K562 (cell line): ENCODE data around the gene WBP1L. TPM values are rescaled to one million over a fixed set of nuclear protein-coding genes. Genes with fewer than 3 reads are reported as not detected.

Experiments
- CTCF ChIP-seq, 3 experiments: IDR thresholded peaks in 2 of 3; conservative IDR thresholded peaks in 1 of 3; 2 replicates each; pipeline ENCODE4 v1.5.1; 2011 to 2012; ENCODE audit warnings: low read length in 3 of 3, mild to moderate bottlenecking in 3 of 3, control low read depth in 2 of 3, improper control_type of control experiment in 1 of 3, inconsistent platforms in 1 of 3, low read depth in 1 of 3, mixed read lengths in 1 of 3, moderate library complexity in 1 of 3; ENCODE audit not compliant: insufficient read depth in 2 of 3
- EP400 ChIP-seq: fragments of 450-650 bp; IDR thresholded peaks from 2 replicates; pipeline ENCODE4 v1.6.1; 2017; ENCODE audit warnings: antibody characterized with exemption, mild to moderate bottlenecking, moderate library complexity
- ESRRB ChIP-seq: fragments of 250-450 bp; sonication (Bioruptor Pico); IDR thresholded peaks from 2 replicates; pipeline ENCODE4 v1.5.0; 2020; ENCODE audit warnings: mild to moderate bottlenecking, moderate library complexity, borderline replicate concordance
- HNRNPL ChIP-seq: fragments of 200-400 bp; formaldehyde crosslinking; IDR thresholded peaks from 2 replicates; pipeline ENCODE4 v1.6.1; 2017; ENCODE audit warnings: low read depth, mild to moderate bottlenecking, low read length
- HSF4 ChIP-seq: fragments of 250-450 bp; sonication (Bioruptor Pico); IDR thresholded peaks from 2 replicates; pipeline ENCODE4 v2.1.2; 2022; ENCODE audit warnings: mild to moderate bottlenecking, moderate library complexity, borderline replicate concordance
- NFRKB ChIP-seq: fragments of 450-650 bp; IDR thresholded peaks from 2 replicates; pipeline ENCODE4 v1.6.1; 2016; ENCODE audit warnings: low read depth
- POLR2G ChIP-seq: fragments of 200-400 bp; formaldehyde crosslinking; IDR thresholded peaks from 2 replicates; pipeline ENCODE4 v1.6.1; 2017; ENCODE audit warnings: low read depth, mild to moderate bottlenecking, antibody characterized with exemption, low read length, moderate library complexity
- RAD21 ChIP-seq, 2 experiments: fragments of 250-450 bp in 1 of 2; fragments of 450-650 bp in 1 of 2; sonication (Bioruptor Pico) in 1 of 2; formaldehyde crosslinking in 1 of 2; IDR thresholded peaks in 1 of 2; conservative IDR thresholded peaks in 1 of 2; 2 replicates each; pipeline versions ENCODE4 v1.4.0 to v1.8.0; 2020 to 2022; ENCODE audit warnings: mild to moderate bottlenecking in 2 of 2, moderate library complexity in 1 of 2
- RNF2 ChIP-seq: sonication (generic); IDR thresholded peaks from 2 replicates; pipeline ENCODE4 v1.6.1; 2016
- SAFB2 ChIP-seq: fragments of 200-400 bp; formaldehyde crosslinking; IDR thresholded peaks from 2 replicates; pipeline ENCODE4 v1.6.1; 2018; ENCODE audit warnings: borderline replicate concordance, low read length, low read depth, moderate library complexity; ENCODE audit not compliant: severe bottlenecking
- SETDB1 ChIP-seq: IDR thresholded peaks from one replicate; pipeline ENCODE4 v1.6.1; 2012; ENCODE audit warnings: low read length, control low read depth, inconsistent platforms
- SIN3A ChIP-seq, 2 experiments: fragments of 150-350 bp in 1 of 2; IDR thresholded peaks; 2 replicates each; pipeline ENCODE4 v1.6.1; 2011 to 2016; ENCODE audit warnings: borderline replicate concordance in 2 of 2, low read depth in 2 of 2, low read length in 2 of 2, mild to moderate bottlenecking in 2 of 2, moderate library complexity in 2 of 2; ENCODE audit not compliant: control insufficient read depth in 1 of 2
- SNIP1 ChIP-seq: fragments of 450-650 bp; IDR thresholded peaks from 2 replicates; pipeline ENCODE4 v1.7.1; 2017; ENCODE audit warnings: low read depth, mild to moderate bottlenecking
- SNRNP70 ChIP-seq: fragments of 200-400 bp; formaldehyde crosslinking; optimal IDR thresholded peaks from 2 replicates; pipeline ENCODE3; 2017; ENCODE audit warnings: low read depth, low read length
- TAF9B ChIP-seq: fragments of 450-650 bp; IDR thresholded peaks from 2 replicates; pipeline ENCODE4 v1.6.1; 2018; ENCODE audit warnings: mild to moderate bottlenecking; ENCODE audit not compliant: partially characterized antibody
- TEAD4 ChIP-seq, 2 experiments: sonication (generic) in 1 of 2; formaldehyde crosslinking in 1 of 2; IDR thresholded peaks; 2 replicates each; pipeline versions ENCODE4 v1.6.1 to v1.8.0; 2012 to 2022; ENCODE audit warnings: borderline replicate concordance in 1 of 2, inconsistent platforms in 1 of 2, low read length in 1 of 2, mild to moderate bottlenecking in 1 of 2, missing genetic modification reagents in 1 of 2
- ZBTB43 ChIP-seq: sonication (generic); formaldehyde crosslinking; IDR thresholded peaks from 2 replicates; pipeline ENCODE4 v1.8.0; 2023; ENCODE audit warnings: mild to moderate bottlenecking, missing genetic modification reagents
- ZC3H11A ChIP-seq: IDR thresholded peaks from 2 replicates; pipeline ENCODE4 v1.6.1; 2012; ENCODE audit warnings: low read depth, low read length, improper control_type of control experiment
- ZKSCAN8 ChIP-seq: fragments of 200-800 bp; sonication (Bioruptor generic); IDR thresholded peaks from 2 replicates; pipeline ENCODE4 v1.6.1; 2016; ENCODE audit warnings: missing genetic modification characterization, missing compliant biosample characterization
- ZNF212 ChIP-seq: fragments of 450-650 bp; formaldehyde crosslinking; IDR thresholded peaks from 2 replicates; pipeline ENCODE4 v1.4.0; 2020; ENCODE audit warnings: mild to moderate bottlenecking
- ZNF431 ChIP-seq: sonication (generic); formaldehyde crosslinking; IDR thresholded peaks from 2 replicates; pipeline ENCODE4 v1.8.0; 2022; ENCODE audit warnings: mild to moderate bottlenecking, missing genetic modification reagents
- ZNF436 ChIP-seq: fragments of 250-450, 450-650 bp; sonication (Bioruptor Pico); formaldehyde crosslinking; IDR thresholded peaks from 2 replicates; pipeline ENCODE4 v1.7.0; 2020; ENCODE audit warnings: mild to moderate bottlenecking
- polyA plus RNA-seq, 8 experiments: library from polyadenylated mRNA; depleted of rRNA in 4 of 8; stranded (reverse) in 5 of 8; unstranded in 3 of 8; fragments of >200 nt; fragmentation: Nextera tagmentation in 2 of 8; fragmentation: Illumina TruSeq in 1 of 8; extraction: Ambion mirVana in 2 of 8; extraction: Trizol in 1 of 8; gene quantifications; 2 replicates each; pipeline versions ENCODE4 v1.2.1 to v1.2.3, GENCODE V29; 2011 to 2014; ENCODE audit warnings: inconsistent platforms in 1 of 8, missing spikeins in 1 of 8
- total RNA-seq, 7 experiments: library from RNA; depleted of rRNA in 6 of 7; stranded (reverse); fragments of >200 nt in 6 of 7; fragmentation: Illumina TruSeq in 2 of 7; extraction: Trizol in 2 of 7; gene quantifications; 2 replicates each; pipeline versions ENCODE4 v1.2.1 to v1.2.3, GENCODE V29; 2011 to 2021; ENCODE audit warnings: low replicate concordance in 1 of 7
- TF ChIP-seq, protein P1 (sequence below): fragments of 200-800 bp; sonication (Bioruptor generic); IDR thresholded peaks from 2 replicates; pipeline ENCODE4 v1.6.1; 2017; ENCODE audit warnings: missing genetic modification characterization, missing compliant biosample characterization

The WBP1L gene
- total and polyA plus RNA-seq, 9 of the 15 experiments (the other 6 are each of a cell fraction or from before 2014, with no cell fraction given) = 3.2 to 14.4 (median 11.3) TPM

DNA sequence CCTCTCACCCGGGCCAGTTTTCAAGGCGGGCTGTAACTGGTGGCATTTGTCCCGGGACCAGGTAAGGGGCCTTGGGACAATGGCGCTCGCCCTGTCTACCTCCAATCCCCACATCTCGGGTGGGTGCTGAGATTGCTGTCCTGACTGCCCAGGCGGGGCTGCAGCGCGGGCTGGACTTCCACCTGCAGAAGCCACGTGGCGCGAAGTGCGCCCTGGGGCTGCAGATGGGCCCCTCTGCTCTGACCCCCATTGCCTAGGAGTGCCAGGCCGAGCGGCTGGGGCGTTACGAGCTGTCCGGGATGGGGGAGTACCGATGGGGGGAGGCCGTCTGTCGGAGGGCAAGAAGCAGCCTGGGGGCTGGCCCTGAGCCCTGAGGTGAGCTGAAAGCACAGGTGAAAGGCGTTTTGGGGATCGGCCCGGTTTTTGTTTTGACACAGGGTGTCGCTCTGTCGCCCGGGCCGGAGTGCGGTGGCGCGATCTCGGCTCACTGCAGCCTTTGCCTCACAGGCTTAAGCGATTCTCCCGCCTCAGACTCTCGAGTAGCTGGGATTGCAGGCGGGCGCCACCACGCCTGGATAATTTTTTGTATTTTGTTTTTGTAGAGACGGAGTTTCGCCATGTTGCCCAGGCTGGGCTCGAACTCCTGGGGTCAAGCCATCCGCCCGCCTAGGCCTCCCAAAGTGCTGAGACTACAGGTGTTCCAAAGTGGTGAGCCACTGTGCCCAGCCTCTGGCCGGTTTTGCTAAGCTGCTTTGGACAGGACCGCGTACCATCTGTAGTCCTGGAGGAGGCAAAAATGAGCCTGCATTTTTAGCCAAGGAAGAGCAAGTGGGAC lies 28.9 kb upstream of the WBP1L start, which contains the start of gene SFXN2 (continued):
- peak in 1 of 2 experiments; percentile 11; a peak in 1 of 4 replicates for TF ChIP-seq RAD21 (CRISPR knock-in tag; conservative IDR thresholded peaks at IDR 0.05 in 1 of 2, IDR thresholded peaks at IDR 0.05 in 1 of 2)
- no peak for TF ChIP-seq ZBTB43
- peak; percentile 92 for TF ChIP-seq EP400
- TF ChIP-seq HNRNPL = no peak
- TF ChIP-seq SIN3A (IDR thresholded peaks at IDR 0.05; ENCODE audit: borderline replicate concordance in 2 of 2, control insufficient read depth in 1 of 2, low read depth in 2 of 2, low read length in 2 of 2) = peak; percentile 84 to 89
- TF ChIP-seq ZKSCAN8 (CRISPR knock-in tag) = no peak
- TF ChIP-seq TEAD4 (IDR thresholded peaks at IDR 0.05; ENCODE audit: low read length) = no peak
- no peak for TF ChIP-seq TEAD4 (CRISPR knock-in tag; IDR thresholded peaks at IDR 0.05; ENCODE audit: borderline replicate concordance)
- TF ChIP-seq POLR2G = peak; percentile 78
- TF ChIP-seq, protein P1, sequence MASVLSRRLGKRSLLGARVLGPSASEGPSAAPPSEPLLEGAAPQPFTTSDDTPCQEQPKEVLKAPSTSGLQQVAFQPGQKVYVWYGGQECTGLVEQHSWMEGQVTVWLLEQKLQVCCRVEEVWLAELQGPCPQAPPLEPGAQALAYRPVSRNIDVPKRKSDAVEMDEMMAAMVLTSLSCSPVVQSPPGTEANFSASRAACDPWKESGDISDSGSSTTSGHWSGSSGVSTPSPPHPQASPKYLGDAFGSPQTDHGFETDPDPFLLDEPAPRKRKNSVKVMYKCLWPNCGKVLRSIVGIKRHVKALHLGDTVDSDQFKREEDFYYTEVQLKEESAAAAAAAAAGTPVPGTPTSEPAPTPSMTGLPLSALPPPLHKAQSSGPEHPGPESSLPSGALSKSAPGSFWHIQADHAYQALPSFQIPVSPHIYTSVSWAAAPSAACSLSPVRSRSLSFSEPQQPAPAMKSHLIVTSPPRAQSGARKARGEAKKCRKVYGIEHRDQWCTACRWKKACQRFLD (CRISPR knock-in tag) = 0 out of 2 replicates have a peak, but pooled peaks have one; percentile 29
- TF ChIP-seq TAF9B = peak; percentile 59
- TF ChIP-seq CTCF (IDR thresholded peaks at IDR 0.05 in 2 of 3, conservative IDR thresholded peaks at IDR 0.05 in 1 of 3; ENCODE audit: insufficient read depth in 2 of 3, low read depth in 1 of 3, low read length in 3 of 3) = peak; percentile 13 to 21 (median 17); a peak in 1 of 6 replicates
- TF ChIP-seq RNF2 = peak; percentile 31; the same call in 1 of the 2 replicates
- no peak for TF ChIP-seq HSF4 (CRISPR knock-in tag)
- TF ChIP-seq ZNF431 = no peak
- no peak for TF ChIP-seq ZC3H11A
- no peak for TF ChIP-seq SNRNP70
- TF ChIP-seq ZNF436 (CRISPR knock-in tag) = no peak
- no peak for TF ChIP-seq ZNF212 (CRISPR knock-in tag)
- no peak for TF ChIP-seq SETDB1
- TF ChIP-seq SNIP1 = no peak
- TF ChIP-seq ESRRB (CRISPR knock-in tag) = no peak
- no peak for TF ChIP-seq NFRKB
- no peak for TF ChIP-seq SAFB2
